ENCODE measurements around the gene MEA1. TPM values are rescaled to one million over a fixed set of nuclear protein-coding genes. Genes with fewer than 3 reads are reported as not detected.

MEA1 gene
- total RNA-seq (10 to 100 TPM; 29.9 to 44.4 (median 34.6) TPM), polyA plus RNA-seq (59.3 TPM)
- long read RNA-seq, donor 1, transcript MEA1-204 (4 exons, 1,004 nt) = major isoform, 25 of 29 reads
- long read RNA-seq, donor 1, partial matches to known transcripts = 0 of 29 reads
- long read RNA-seq, donor 1, other reads (novel, unspliced or antisense) = 0 of 29 reads
- long read RNA-seq, donor 2, transcript MEA1-204 (4 exons, 1,004 nt) = major isoform, 25 of 26 reads
- long read RNA-seq, donor 2, partial matches to known transcripts = 0 of 26 reads
- long read RNA-seq, donor 2, other reads (novel, unspliced or antisense) = 0 of 26 reads
- long read RNA-seq, donor 3, transcript MEA1-204 (4 exons, 1,004 nt) = major isoform, 11 of 17 reads
- long read RNA-seq, donor 3, partial matches to known transcripts = 0 of 17 reads
- long read RNA-seq, donor 3, other reads (novel, unspliced or antisense) = 3 of 17 reads
- long read RNA-seq, donor 4, transcript MEA1-204 (4 exons, 1,004 nt) = major isoform, 18 of 25 reads
- long read RNA-seq, donor 4, transcript MEA1-202 (3 exons, 2,152 nt) = minor isoform, 5 of 25 reads
- long read RNA-seq, donor 4, partial matches to known transcripts = 1 of 25 reads
- long read RNA-seq, donor 4, other reads (novel, unspliced or antisense) = 0 of 25 reads

DNA sequence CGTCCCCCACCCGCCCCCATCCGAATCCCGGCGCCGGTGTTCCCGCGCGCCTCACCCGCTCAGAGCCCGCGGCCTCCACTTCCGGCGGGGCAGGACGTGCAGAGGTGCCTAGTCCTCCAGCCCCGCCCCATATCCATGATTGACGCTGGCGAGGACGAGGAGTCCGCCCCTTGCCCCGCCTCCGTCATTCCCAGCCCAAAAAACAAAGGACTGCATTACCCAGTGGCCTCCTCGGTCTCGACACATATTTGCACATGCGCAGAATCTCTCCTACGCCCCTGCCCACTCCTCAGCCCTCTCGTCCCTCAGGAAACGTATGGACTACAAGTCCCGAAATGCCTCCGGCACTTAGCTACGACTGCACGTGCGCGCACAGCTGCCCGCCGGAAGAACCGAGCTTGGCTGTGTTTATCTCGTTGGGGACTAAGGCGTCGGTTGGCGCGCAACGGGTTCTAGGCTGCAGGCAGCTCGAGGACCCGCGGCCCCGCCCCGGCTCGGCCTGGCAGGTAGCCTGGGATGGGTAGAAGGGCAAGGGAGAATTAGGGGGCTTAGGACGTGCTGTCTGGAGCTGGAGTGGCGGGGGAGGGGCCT, at the start of gene MEA1, which contains the start of gene KLHDC3:
Gene MEA1 (minus strand): TSS at position 104 of the 591 bp plus-strand sequence. CDS start 133 bp downstream, outside the sequence.
Gene KLHDC3 (plus strand): TSS at position 407 of the 591 bp plus-strand sequence. CDS start 2,944 bp downstream, outside the sequence.
- DNase-seq = peak; percentile 99
- ATAC-seq = peak; percentile 96 to 97
- Histone ChIP-seq H3K27ac (ENCODE audit: low read length) (peak within 1 kb of the TSS; percentile 59), H3K9me3 (ENCODE audit: control insufficient read depth, low read length) (no peaks in the 10 kb centered on the region), H3K27me3 (ENCODE audit: control insufficient read depth, insufficient read depth) (no peaks in the 10 kb centered on the region), H3K4me3 (ENCODE audit: low read length) (peak within 1 kb of the TSS; percentile 78), H3K4me1 (ENCODE audit: control insufficient read depth, insufficient read depth, low read length) (peaks cover 3% of the 10 kb centered on the region)
- WGBS = under 1% methylated on average over 51 of the region's 51 CpGs
- intact Hi-C loops (cut with DNase I) = loop anchor here in 2 of 4 donors (5.0 kb wide), 2 partner anchors 38 to 128 kb away; partner anchors contain the start of gene CUL7 (in 1 of the 2)

GRCh38 chr6:43062818-43063217, 49.1 kb upstream of the MEA1 start:
- H3K4me3 ChIP-seq (ENCODE audit: low read length) = no peak overlapping the region
- DNase-seq = peak in 1 of 3 donors; percentile 28
- peaks cover 4% of the 10 kb centered on the region for H3K4me1 ChIP-seq (ENCODE audit: control insufficient read depth, insufficient read depth, low read length)
- H3K27me3 ChIP-seq (ENCODE audit: control insufficient read depth, insufficient read depth) = no peaks in the 10 kb centered on the region
- H3K27ac ChIP-seq (ENCODE audit: low read length) = no peak overlapping the region
- intact Hi-C loops (cut with DNase I) = no loop called here
- no peak for ATAC-seq
- WGBS = 95% methylated on average over 12 of the region's 12 CpGs
- no peaks in the 10 kb centered on the region for H3K9me3 ChIP-seq (ENCODE audit: control insufficient read depth, low read length)

- intact Hi-C loops (cut with DNase I) = no loop called here
Measured at GRCh38 chr6:43061861-43062260, 48.1 kb upstream of the MEA1 start.

GRCh38 chr6:43060755-43061633, 47.2 kb upstream of the MEA1 start:
- no peaks in the 10 kb centered on the region for H3K9me3 ChIP-seq (ENCODE audit: control insufficient read depth, low read length)
- peak overlapping the region; percentile 85 for H3K27ac ChIP-seq (ENCODE audit: low read length)
- peaks cover 4% of the 10 kb centered on the region for H3K4me1 ChIP-seq (ENCODE audit: control insufficient read depth, insufficient read depth, low read length)
- DNase-seq (no peak), ATAC-seq (no peak)
- WGBS = 83% methylated on average over 12 of the region's 12 CpGs
- H3K4me3 ChIP-seq (ENCODE audit: low read length) = no peak overlapping the region
- intact Hi-C loops (cut with DNase I) = no loop called here
- H3K27me3 ChIP-seq (ENCODE audit: control insufficient read depth, insufficient read depth) = no peaks in the 10 kb centered on the region

More at GRCh38 chr6:43061861-43062260, 48.1 kb upstream of the MEA1 start:
- WGBS = 71% methylated on average over 2 of the region's 2 CpGs
- ATAC-seq (no peak), DNase-seq (no peak)
- peaks cover 4% of the 10 kb centered on the region for H3K4me1 ChIP-seq (ENCODE audit: control insufficient read depth, insufficient read depth, low read length)
- no peaks in the 10 kb centered on the region for H3K9me3 ChIP-seq (ENCODE audit: control insufficient read depth, low read length)
- H3K27ac ChIP-seq (ENCODE audit: low read length) = no peak overlapping the region
- no peaks in the 10 kb centered on the region for H3K27me3 ChIP-seq (ENCODE audit: control insufficient read depth, insufficient read depth)
- no peak overlapping the region for H3K4me3 ChIP-seq (ENCODE audit: low read length)

DNA sequence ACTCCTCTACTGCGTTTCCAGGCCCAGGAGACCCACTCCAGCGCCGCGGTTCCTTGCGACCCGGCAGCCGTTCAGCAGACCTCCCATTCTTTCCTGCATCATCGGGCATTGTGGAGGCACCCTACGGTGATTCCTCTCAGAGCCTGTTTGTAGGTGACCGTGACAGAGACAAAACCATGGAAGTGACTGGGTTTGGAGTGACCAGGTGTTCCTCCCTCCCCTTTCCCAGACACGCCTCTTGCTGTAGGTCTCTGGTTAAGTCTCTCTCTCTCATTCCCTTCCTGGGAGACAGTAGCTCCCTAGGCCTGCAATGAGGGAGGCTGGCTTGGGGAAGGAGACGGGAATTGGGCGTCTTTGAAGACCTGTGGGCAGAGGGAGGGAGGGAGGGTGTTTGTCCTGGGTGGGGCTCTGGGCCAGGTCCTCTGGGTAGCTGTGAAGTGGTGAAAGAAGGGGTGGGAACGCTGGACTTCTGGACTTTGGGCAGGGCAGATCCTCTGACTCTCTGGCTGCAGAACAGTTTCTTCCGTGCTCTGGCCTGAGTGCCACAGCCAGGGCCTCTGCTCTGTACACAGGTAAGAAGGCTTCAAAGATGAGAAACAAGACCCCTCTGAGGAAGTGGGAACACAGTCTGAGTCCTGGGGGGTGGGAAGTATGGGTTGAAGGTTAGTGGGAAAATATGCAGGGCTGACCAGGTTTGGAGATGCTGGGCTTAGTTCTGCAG, 46.4 kb upstream of the MEA1 start:
- ATAC-seq (peak; percentile 15 to 16), DNase-seq (peak in 1 of 3 donors; percentile 67)

DNA sequence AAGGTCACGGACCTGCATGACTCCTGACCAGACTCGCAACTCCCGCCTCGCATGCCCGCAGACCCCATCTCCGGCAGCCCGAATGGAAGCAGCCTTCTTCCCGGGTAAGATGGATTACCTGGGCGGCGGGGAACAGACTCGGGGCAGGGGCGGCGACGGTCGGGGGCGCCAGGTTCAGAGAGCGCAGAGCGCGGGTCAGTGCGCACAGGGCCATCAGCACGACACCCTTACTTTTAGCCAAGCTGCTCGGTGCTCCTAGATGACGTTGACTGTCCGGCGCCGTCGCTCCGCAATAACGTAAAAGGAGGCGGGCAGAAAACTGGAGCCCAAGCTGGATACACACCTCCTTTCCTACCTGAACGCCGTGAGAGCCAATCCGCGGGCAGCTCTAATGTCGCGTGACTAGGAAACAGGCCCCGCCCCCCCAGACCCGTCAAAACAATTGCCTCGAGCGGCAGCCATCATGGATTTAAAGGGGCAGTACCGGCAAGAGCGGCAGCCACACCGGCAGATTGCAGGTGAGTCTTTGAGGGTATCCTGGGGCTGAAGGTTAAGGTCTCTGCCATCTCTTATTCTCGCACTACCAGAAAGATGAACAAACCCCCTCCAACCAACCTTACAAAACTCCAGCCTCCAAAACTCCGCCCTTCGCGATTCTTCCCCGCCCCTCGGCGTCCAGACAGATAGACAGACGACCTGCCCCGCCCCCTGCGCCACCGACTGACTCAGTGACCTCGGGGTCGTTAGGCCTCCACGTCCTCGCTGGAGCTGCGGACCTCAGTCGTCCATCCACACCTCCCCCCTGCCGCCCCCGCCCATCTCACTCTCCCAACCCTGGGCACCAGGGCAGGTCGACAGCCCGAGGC, 45.7 kb upstream of the MEA1 start, which contains the start of the genes KLC4 and MRPL2:
Gene KLC4 (plus strand): TSS at position 464 of the 866 bp plus-strand sequence. CDS start 1,705 bp downstream, outside the sequence.
Gene MRPL2 (minus strand): TSS at position 267 of the 866 bp plus-strand sequence. CDS start 53 bp downstream, at position 214.
- Histone ChIP-seq H3K27me3 (ENCODE audit: control insufficient read depth, insufficient read depth) (no peaks in the 10 kb centered on the region), H3K27ac (ENCODE audit: low read length) (peak within 1 kb of the TSS; percentile 87), H3K4me1 (ENCODE audit: control insufficient read depth, insufficient read depth, low read length) (peaks cover 4% of the 10 kb centered on the region), H3K9me3 (ENCODE audit: control insufficient read depth, low read length) (no peaks in the 10 kb centered on the region), H3K4me3 (ENCODE audit: low read length) (peak within 1 kb of the TSS; percentile 98)
- ATAC-seq (peak; percentile 97), DNase-seq (peak; percentile 97 to 98 (median 98))
- intact Hi-C loops (cut with DNase I) = no loop called here
- WGBS = under 1% methylated on average over 64 of the region's 64 CpGs

More for the DNA sequence above, 46.4 kb upstream of the MEA1 start:
- Histone ChIP-seq H3K4me1 (ENCODE audit: control insufficient read depth, insufficient read depth, low read length) (peaks cover 4% of the 10 kb centered on the region), H3K27me3 (ENCODE audit: control insufficient read depth, insufficient read depth) (no peaks in the 10 kb centered on the region), H3K27ac (ENCODE audit: low read length) (peak overlapping the region; percentile 85), H3K9me3 (ENCODE audit: control insufficient read depth, low read length) (no peaks in the 10 kb centered on the region), H3K4me3 (ENCODE audit: low read length) (peak overlapping the region; percentile 67)
- intact Hi-C loops (cut with DNase I) = no loop called here
- WGBS = 6% methylated on average over 15 of the region's 15 CpGs

- H3K27ac ChIP-seq (ENCODE audit: low read length) = no peak overlapping the region
- intact Hi-C loops (cut with DNase I) = no loop called here
Measured at GRCh38 chr6:43058531-43058930, 44.8 kb upstream of the MEA1 start.

GRCh38 chr6:43055966-43056365, 42.2 kb upstream of the MEA1 start:
- Histone ChIP-seq H3K4me1 (ENCODE audit: control insufficient read depth, insufficient read depth, low read length) (peaks cover 4% of the 10 kb centered on the region), H3K9me3 (ENCODE audit: control insufficient read depth, low read length) (no peaks in the 10 kb centered on the region), H3K4me3 (ENCODE audit: low read length) (no peak overlapping the region), H3K27ac (ENCODE audit: low read length) (no peak overlapping the region), H3K27me3 (ENCODE audit: control insufficient read depth, insufficient read depth) (no peaks in the 10 kb centered on the region)
- DNase-seq = no peak
- intact Hi-C loops (cut with DNase I) = no loop called here
- ATAC-seq = no peak
- WGBS = 84% methylated on average over 8 of the region's 8 CpGs

More at GRCh38 chr6:43058531-43058930, 44.8 kb upstream of the MEA1 start:
- H3K4me3 ChIP-seq (ENCODE audit: low read length) = peak overlapping the region; percentile 98
- H3K27me3 ChIP-seq (ENCODE audit: control insufficient read depth, insufficient read depth) = no peaks in the 10 kb centered on the region
- ATAC-seq (no peak), DNase-seq (no peak)
- WGBS = 79% methylated on average over 1 of the region's 1 CpG
- H3K4me1 ChIP-seq (ENCODE audit: control insufficient read depth, insufficient read depth, low read length) = peaks cover 4% of the 10 kb centered on the region
- no peaks in the 10 kb centered on the region for H3K9me3 ChIP-seq (ENCODE audit: control insufficient read depth, low read length)
